NT2/D1 (cell line): ENCODE results near the gene OBI1.

Experiments used
- SUZ12 ChIP-seq: IDR thresholded peaks from 2 replicates; pipeline ENCODE4 v1.6.1; 2011; ENCODE audit not compliant: insufficient read length, insufficient read depth; ENCODE audit errors: extremely low read depth
- YY1 ChIP-seq: IDR thresholded peaks from 2 replicates; pipeline ENCODE4 v1.6.1; 2011; ENCODE audit not compliant: insufficient read length, insufficient read depth
- ZNF274 ChIP-seq: IDR thresholded peaks from 2 replicates; pipeline ENCODE4 v1.6.1; 2011; ENCODE audit warnings: mild to moderate bottlenecking, low read depth, low read length

- TF ChIP-seq ZNF274 (no peak), YY1 (no peak), SUZ12 (no peak)
These were observed 72.2 kb downstream of the OBI1 start for GRCh38 chr13:78586706-78587105.
